GM19099 (cell line): ENCODE results near the gene STRN4.
A peak's percentile ranks its signal among the peaks of the same experiment; 100 is the strongest.

Experiments
- POLR2A ChIP-seq: IDR thresholded peaks from 3 replicates; pipeline ENCODE4 v1.6.1; 2011; ENCODE audit warnings: low read depth; ENCODE audit not compliant: insufficient read length; ENCODE audit errors: extremely low read depth

The STRN4 gene

GRCh38 chr19:46755853-46756543, 9.7 kb upstream of the STRN4 start:
- TF ChIP-seq POLR2A, result no peak

GRCh38 chr19:46755077-46755852, 9.0 kb upstream of the STRN4 start:
- no peak for TF ChIP-seq POLR2A

GRCh38 chr19:46753420-46754155, 7.3 kb upstream of the STRN4 start:
- TF ChIP-seq POLR2A, result no peak

GRCh38 chr19:46748325-46749109, 2.3 kb upstream of the STRN4 start:
- no peak for TF ChIP-seq POLR2A

- TF ChIP-seq POLR2A, result peak; percentile 11
Observed at GRCh38 chr19:46745521-46746280, 549 bp downstream of the STRN4 start, which contains the start of gene FKRP. Gene FKRP (plus strand): TSS chr19:46746057. CDS start chr19:46755451, 9,394 bp downstream.

- no peak for TF ChIP-seq POLR2A
Observed at GRCh38 chr19:46745030-46745429, 1.2 kb downstream of the STRN4 start.

- TF ChIP-seq POLR2A, result no peak
Observed at GRCh38 chr19:46744005-46744691, 2.1 kb downstream of the STRN4 start.

GRCh38 chr19:46742926-46743480, 3.2 kb downstream of the STRN4 start:
- TF ChIP-seq POLR2A, result no peak

GRCh38 chr19:46741447-46741846, 4.8 kb downstream of the STRN4 start:
- TF ChIP-seq POLR2A, result no peak

GRCh38 chr19:46739290-46739771, 6.9 kb downstream of the STRN4 start:
- TF ChIP-seq POLR2A, result no peak

GRCh38 chr19:46737761-46738171, 8.5 kb downstream of the STRN4 start:
- no peak for TF ChIP-seq POLR2A

- no peak for TF ChIP-seq POLR2A
Observed at GRCh38 chr19:46737298-46737654, 9.0 kb downstream of the STRN4 start.
